ENCODE measurements around the gene CCDC154.

DNA sequence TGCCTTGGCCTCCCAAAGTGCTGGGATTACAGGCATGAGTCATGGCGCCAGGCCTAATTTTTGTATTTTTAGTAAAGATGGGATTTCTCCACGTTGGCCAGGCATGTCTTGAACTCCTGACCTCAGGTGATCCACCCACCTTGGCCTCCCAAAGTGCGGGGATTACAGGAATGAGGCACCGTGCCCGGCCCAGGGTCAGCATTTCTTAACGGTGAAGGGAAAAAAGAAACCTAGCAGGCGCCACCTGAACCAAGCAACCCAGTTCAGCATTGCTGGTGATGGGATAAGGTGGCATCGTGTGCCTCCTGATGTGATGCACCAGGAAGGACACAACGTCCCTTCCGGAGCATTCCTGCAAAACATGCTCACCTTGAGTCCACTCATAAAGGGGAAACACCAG is 32.7 kb upstream of the CCDC154 start:
- TF ChIP-seq, protein P1, sequence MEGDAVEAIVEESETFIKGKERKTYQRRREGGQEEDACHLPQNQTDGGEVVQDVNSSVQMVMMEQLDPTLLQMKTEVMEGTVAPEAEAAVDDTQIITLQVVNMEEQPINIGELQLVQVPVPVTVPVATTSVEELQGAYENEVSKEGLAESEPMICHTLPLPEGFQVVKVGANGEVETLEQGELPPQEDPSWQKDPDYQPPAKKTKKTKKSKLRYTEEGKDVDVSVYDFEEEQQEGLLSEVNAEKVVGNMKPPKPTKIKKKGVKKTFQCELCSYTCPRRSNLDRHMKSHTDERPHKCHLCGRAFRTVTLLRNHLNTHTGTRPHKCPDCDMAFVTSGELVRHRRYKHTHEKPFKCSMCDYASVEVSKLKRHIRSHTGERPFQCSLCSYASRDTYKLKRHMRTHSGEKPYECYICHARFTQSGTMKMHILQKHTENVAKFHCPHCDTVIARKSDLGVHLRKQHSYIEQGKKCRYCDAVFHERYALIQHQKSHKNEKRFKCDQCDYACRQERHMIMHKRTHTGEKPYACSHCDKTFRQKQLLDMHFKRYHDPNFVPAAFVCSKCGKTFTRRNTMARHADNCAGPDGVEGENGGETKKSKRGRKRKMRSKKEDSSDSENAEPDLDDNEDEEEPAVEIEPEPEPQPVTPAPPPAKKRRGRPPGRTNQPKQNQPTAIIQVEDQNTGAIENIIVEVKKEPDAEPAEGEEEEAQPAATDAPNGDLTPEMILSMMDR (IDR thresholded peaks at IDR 0.05), result no peak
- TF ChIP-seq POLR2AphosphoS5 (IDR thresholded peaks at IDR 0.05) (no peak), POLR2A (IDR thresholded peaks at IDR 0.05) (no peak)
